K562 (cell line): ENCODE measurements around the gene B3GALT5. TPM values are rescaled to one million over a fixed set of nuclear protein-coding genes. Genes with fewer than 3 reads are reported as not detected.

Experiments used
- ATAC-seq: fragments of 200-7000 bp; cut with Tn5 transposase; 3 replicates; pipeline ENCODE4 v1.9.1; 2020; ENCODE audit warnings: moderate library complexity
- BruUV-seq: library from RNA; stranded (reverse); fragments of 400-500 nt; replicated peaks from 2 replicates; lab custom pipeline; 2021; lab: Mats Ljungman, UMichigan
- CTCF ChIA-PET: fragments of 300-600 bp; formaldehyde crosslinking; extraction: SDS; loops from one replicate; lab custom pipeline; 2021; ENCODE audit warnings: low intra/inter-chr PET ratio; lab: Yijun Ruan, JAX
- POLR2A ChIA-PET: fragments of 300-600, 350-650 bp; sonication (Branson Sonifier 250); formaldehyde crosslinking; extraction: SDS; loops from one replicate; lab custom pipeline; 2021; ENCODE audit warnings: antibody characterized with exemption, inconsistent platforms; lab: Yijun Ruan, JAX
- DNase-seq, 4 experiments: peaks; one replicate each; pipeline versions ENCODE4 v3.0.0 to v3.0.0-alpha.2; 2011 to 2018; ENCODE audit warnings: low spot score in 3 of 4, mixed read lengths in 3 of 4; ENCODE audit errors: extremely low read depth in 1 of 4
- FAIRE-seq: peaks from 2 replicates; lab custom pipeline; 2011; peaks lifted over from hg19 to GRCh38; lab: Jason Lieb, UNC
- H2AFZ ChIP-seq: 2 replicates; pipeline ENCODE4 v1.6.0; 2011; ENCODE audit warnings: low read depth, low read length, control low read depth, inconsistent platforms
- H3K27ac ChIP-seq: fragments of 200-600 bp; 3 replicates; pipeline ENCODE4 v1.8.0; 2011; ENCODE audit warnings: low read depth, mild to moderate bottlenecking, control low read depth, inconsistent platforms, low read length, moderate library complexity, mixed read lengths; ENCODE audit errors: extremely low read depth
- H3K27me3 ChIP-seq, 2 experiments: fragments of 300-600 bp in 1 of 2; 2 replicates in 1 of 2; 3 replicates in 1 of 2; pipeline versions ENCODE4 v1.6.0 to v1.8.0; 2011; ENCODE audit warnings: inconsistent platforms in 2 of 2, low read length in 2 of 2, mild to moderate bottlenecking in 1 of 2, mixed read lengths in 1 of 2, moderate library complexity in 1 of 2; ENCODE audit not compliant: control insufficient read depth in 2 of 2, insufficient read depth in 2 of 2
- H3K36me3 ChIP-seq: fragments of 300-600 bp; 3 replicates; pipeline ENCODE4 v1.8.0; 2011; ENCODE audit warnings: mild to moderate bottlenecking, low read length, inconsistent platforms; ENCODE audit not compliant: control insufficient read depth, insufficient read depth
- H3K4me1 ChIP-seq, 2 experiments: fragments of 200-600 bp in 1 of 2; replicated peaks in 1 of 2; 2 replicates in 1 of 2; 3 replicates in 1 of 2; pipeline versions ENCODE4 v1.5.1 to v1.8.0; 2011; ENCODE audit warnings: inconsistent platforms in 2 of 2, low read length in 2 of 2, mild to moderate bottlenecking in 1 of 2, mixed read lengths in 1 of 2, moderate library complexity in 1 of 2; ENCODE audit not compliant: control insufficient read depth in 2 of 2, insufficient read depth in 2 of 2
- H3K4me2 ChIP-seq: 2 replicates; pipeline ENCODE4 v1.6.1; 2011; ENCODE audit warnings: low read length, control low read depth, inconsistent platforms, mixed read lengths; ENCODE audit not compliant: insufficient read depth
- H3K4me3 ChIP-seq: fragments of 200-600 bp; sonication (generic), shearing (Covaris generic); 2 replicates; pipeline ENCODE4 v1.5.1; 2016; ENCODE audit warnings: control low read depth, inconsistent platforms
- H3K79me2 ChIP-seq: fragments of 200-600 bp; 3 replicates; pipeline ENCODE4 v1.8.0; 2011; ENCODE audit warnings: low read length, inconsistent platforms; ENCODE audit not compliant: control insufficient read depth, insufficient read depth
- H3K9ac ChIP-seq, 2 experiments: 2 replicates each; pipeline versions ENCODE4 v1.6.0 to v1.6.1; 2011; ENCODE audit warnings: low read depth in 2 of 2, low read length in 2 of 2, control low read depth in 1 of 2, inconsistent platforms in 1 of 2, mild to moderate bottlenecking in 1 of 2, mixed read lengths in 1 of 2; ENCODE audit not compliant: insufficient read depth in 1 of 2
- H3K9me1 ChIP-seq: one replicate; pipeline ENCODE4 v1.6.0; 2011; ENCODE audit warnings: inconsistent platforms, mild to moderate bottlenecking, low read length, moderate library complexity; ENCODE audit not compliant: control insufficient read depth, insufficient read depth
- H3K9me3 ChIP-seq: replicated peaks from 2 replicates; pipeline ENCODE4 v1.5.1; 2011; ENCODE audit warnings: low read depth, low read length, inconsistent platforms; ENCODE audit not compliant: control insufficient read depth, insufficient read depth
- H4K20me1 ChIP-seq: replicated peaks from 2 replicates; pipeline ENCODE4 v1.6.1; 2011; ENCODE audit warnings: low read length, inconsistent platforms, mixed read lengths; ENCODE audit not compliant: control insufficient read depth, insufficient read depth
- EP400 ChIP-seq: fragments of 450-650 bp; IDR thresholded peaks from 2 replicates; pipeline ENCODE4 v1.6.1; 2017; ENCODE audit warnings: antibody characterized with exemption, mild to moderate bottlenecking, moderate library complexity
- HMG20B ChIP-seq: fragments of 250-450 bp; sonication (Bioruptor Pico); IDR thresholded peaks from 2 replicates; pipeline ENCODE4 v1.5.0; 2021; ENCODE audit warnings: mild to moderate bottlenecking
- RBFOX2 ChIP-seq: fragments of 200-400 bp; formaldehyde crosslinking; IDR thresholded peaks from 2 replicates; pipeline ENCODE4 v1.6.1; 2017; ENCODE audit warnings: low read depth, mild to moderate bottlenecking, low read length, moderate library complexity
- RBM14 ChIP-seq: fragments of 200-400 bp; formaldehyde crosslinking; IDR thresholded peaks from 2 replicates; pipeline ENCODE4 v1.6.1; 2018; ENCODE audit warnings: low read depth, mild to moderate bottlenecking, low read length, moderate library complexity, borderline replicate concordance; ENCODE audit not compliant: insufficient read depth
- SMARCA5 ChIP-seq: fragments of 450-650 bp; IDR thresholded peaks from 2 replicates; pipeline ENCODE4 v1.6.1; 2016
- ZFP1 ChIP-seq: fragments of 450-650 bp; formaldehyde crosslinking; IDR thresholded peaks from 2 replicates; pipeline ENCODE4 v1.4.0; 2020; ENCODE audit warnings: mild to moderate bottlenecking, mixed read lengths
- ZNF551 ChIP-seq: fragments of 250-450 bp; sonication (Bioruptor Pico); IDR thresholded peaks from 2 replicates; pipeline ENCODE4 v1.5.0; 2021; ENCODE audit warnings: mild to moderate bottlenecking, moderate library complexity
- WGBS: fragments of 100-300 bp; shearing (Covaris generic); methylation state at CpG from one replicate; pipeline ENCODE4 v1.1.6; 2016; ENCODE audit warnings: low coverage, mixed read lengths; ENCODE audit not compliant: insufficient coverage; ENCODE audit errors: missing lambda C conversion rate; 5-methylcytosine and 5-hydroxymethylcytosine counted together
- in situ Hi-C: fragments of 300-500 bp; cut with MboI; formaldehyde crosslinking; loops from 4 replicates; pipeline ENCODE4 v1.15.0; 2018; ENCODE audit warnings: inconsistent platforms, mixed read lengths
- intact Hi-C: fragments of 100-400 bp; cut with micrococcal nuclease; formaldehyde crosslinking; loops from 2 replicates; pipeline ENCODE4 v1.14.2; 2022
- polyA plus RNA-seq, 8 experiments: library from polyadenylated mRNA; depleted of rRNA in 4 of 8; stranded (reverse) in 5 of 8; unstranded in 3 of 8; fragments of >200 nt; fragmentation: Nextera tagmentation in 2 of 8; fragmentation: Illumina TruSeq in 1 of 8; extraction: Ambion mirVana in 2 of 8; extraction: Trizol in 1 of 8; gene quantifications; 2 replicates each; pipeline versions ENCODE4 v1.2.1 to v1.2.3, GENCODE V29; 2011 to 2014; ENCODE audit warnings: inconsistent platforms in 1 of 8, missing spikeins in 1 of 8
- total RNA-seq, 7 experiments: library from RNA; depleted of rRNA in 6 of 7; stranded (reverse); fragments of >200 nt in 6 of 7; fragmentation: Illumina TruSeq in 2 of 7; extraction: Trizol in 2 of 7; gene quantifications; 2 replicates each; pipeline versions ENCODE4 v1.2.1 to v1.2.3, GENCODE V29; 2011 to 2021; ENCODE audit warnings: low replicate concordance in 1 of 7
- TF ChIP-seq, protein P1 (sequence below): fragments of 250-450 bp; sonication (Bioruptor Pico); IDR thresholded peaks from 2 replicates; pipeline ENCODE4 v1.4.0; 2020
- TF ChIP-seq, protein P2 (sequence below): sonication (generic); formaldehyde crosslinking; IDR thresholded peaks from 2 replicates; pipeline ENCODE4 v1.8.0; 2023; ENCODE audit warnings: mild to moderate bottlenecking, missing genetic modification reagents

B3GALT5 gene
- total and polyA plus RNA-seq, 9 of the 15 experiments (the other 6 are each of a cell fraction or from before 2014, with no cell fraction given), result 0.02 TPM; not detected in 8

DNA sequence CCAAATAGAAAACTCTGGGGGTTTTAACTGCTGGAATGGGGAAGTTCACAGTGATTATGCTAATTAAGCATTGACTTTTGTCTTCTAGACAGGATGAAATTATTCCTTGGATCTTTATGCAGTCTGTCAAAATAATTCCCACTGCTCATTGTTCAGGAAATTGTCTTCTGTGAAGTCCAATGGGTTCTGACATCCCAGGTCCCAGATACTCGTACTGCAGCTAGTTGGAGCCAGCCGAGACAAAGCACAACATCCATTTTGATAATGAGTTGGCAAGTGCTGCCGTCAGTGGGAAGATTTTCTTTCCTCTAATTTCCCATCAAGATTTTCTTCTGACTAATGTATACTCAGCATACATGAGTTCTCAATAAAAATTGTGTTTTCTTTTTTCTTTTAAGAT, 17.3 kb upstream of the B3GALT5 start:
- H3K9me3 ChIP-seq, result no peaks in the 10 kb centered on the region
- H3K9ac ChIP-seq, result no peak overlapping the region
- no TSS peak for BruUV-seq
- POLR2A ChIA-PET, result no interaction called here
- FAIRE-seq (no peak), ATAC-seq (no peak), DNase-seq (no peak)
- no peak overlapping the region for H3K27ac ChIP-seq
- in situ Hi-C loops (no loop called here), intact Hi-C loops (no loop called here)
- H3K4me1 ChIP-seq, result no peaks in the 10 kb centered on the region
- no peak overlapping the region for H2AFZ ChIP-seq
- CTCF ChIA-PET, result no interaction called here
- no peak for TF ChIP-seq ZNF551 (CRISPR knock-in tag)
- TF ChIP-seq RBM14, result no peak
- TF ChIP-seq RBFOX2, result no peak
- TF ChIP-seq, protein P1, sequence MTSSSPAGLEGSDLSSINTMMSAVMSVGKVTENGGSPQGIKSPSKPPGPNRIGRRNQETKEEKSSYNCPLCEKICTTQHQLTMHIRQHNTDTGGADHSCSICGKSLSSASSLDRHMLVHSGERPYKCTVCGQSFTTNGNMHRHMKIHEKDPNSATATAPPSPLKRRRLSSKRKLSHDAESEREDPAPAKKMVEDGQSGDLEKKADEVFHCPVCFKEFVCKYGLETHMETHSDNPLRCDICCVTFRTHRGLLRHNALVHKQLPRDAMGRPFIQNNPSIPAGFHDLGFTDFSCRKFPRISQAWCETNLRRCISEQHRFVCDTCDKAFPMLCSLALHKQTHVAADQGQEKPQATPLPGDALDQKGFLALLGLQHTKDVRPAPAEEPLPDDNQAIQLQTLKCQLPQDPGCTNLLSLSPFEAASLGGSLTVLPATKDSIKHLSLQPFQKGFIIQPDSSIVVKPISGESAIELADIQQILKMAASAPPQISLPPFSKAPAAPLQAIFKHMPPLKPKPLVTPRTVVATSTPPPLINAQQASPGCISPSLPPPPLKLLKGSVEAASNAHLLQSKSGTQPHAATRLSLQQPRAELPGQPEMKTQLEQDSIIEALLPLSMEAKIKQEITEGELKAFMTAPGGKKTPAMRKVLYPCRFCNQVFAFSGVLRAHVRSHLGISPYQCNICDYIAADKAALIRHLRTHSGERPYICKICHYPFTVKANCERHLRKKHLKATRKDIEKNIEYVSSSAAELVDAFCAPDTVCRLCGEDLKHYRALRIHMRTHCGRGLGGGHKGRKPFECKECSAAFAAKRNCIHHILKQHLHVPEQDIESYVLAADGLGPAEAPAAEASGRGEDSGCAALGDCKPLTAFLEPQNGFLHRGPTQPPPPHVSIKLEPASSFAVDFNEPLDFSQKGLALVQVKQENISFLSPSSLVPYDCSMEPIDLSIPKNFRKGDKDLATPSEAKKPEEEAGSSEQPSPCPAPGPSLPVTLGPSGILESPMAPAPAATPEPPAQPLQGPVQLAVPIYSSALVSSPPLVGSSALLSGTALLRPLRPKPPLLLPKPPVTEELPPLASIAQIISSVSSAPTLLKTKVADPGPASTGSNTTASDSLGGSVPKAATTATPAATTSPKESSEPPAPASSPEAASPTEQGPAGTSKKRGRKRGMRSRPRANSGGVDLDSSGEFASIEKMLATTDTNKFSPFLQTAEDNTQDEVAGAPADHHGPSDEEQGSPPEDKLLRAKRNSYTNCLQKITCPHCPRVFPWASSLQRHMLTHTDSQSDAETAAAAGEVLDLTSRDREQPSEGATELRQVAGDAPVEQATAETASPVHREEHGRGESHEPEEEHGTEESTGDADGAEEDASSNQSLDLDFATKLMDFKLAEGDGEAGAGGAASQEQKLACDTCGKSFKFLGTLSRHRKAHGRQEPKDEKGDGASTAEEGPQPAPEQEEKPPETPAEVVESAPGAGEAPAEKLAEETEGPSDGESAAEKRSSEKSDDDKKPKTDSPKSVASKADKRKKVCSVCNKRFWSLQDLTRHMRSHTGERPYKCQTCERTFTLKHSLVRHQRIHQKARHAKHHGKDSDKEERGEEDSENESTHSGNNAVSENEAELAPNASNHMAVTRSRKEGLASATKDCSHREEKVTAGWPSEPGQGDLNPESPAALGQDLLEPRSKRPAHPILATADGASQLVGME (CRISPR knock-in tag), result no peak
- TF ChIP-seq ZFP1 (CRISPR knock-in tag), result no peak
- TF ChIP-seq, protein P2, sequence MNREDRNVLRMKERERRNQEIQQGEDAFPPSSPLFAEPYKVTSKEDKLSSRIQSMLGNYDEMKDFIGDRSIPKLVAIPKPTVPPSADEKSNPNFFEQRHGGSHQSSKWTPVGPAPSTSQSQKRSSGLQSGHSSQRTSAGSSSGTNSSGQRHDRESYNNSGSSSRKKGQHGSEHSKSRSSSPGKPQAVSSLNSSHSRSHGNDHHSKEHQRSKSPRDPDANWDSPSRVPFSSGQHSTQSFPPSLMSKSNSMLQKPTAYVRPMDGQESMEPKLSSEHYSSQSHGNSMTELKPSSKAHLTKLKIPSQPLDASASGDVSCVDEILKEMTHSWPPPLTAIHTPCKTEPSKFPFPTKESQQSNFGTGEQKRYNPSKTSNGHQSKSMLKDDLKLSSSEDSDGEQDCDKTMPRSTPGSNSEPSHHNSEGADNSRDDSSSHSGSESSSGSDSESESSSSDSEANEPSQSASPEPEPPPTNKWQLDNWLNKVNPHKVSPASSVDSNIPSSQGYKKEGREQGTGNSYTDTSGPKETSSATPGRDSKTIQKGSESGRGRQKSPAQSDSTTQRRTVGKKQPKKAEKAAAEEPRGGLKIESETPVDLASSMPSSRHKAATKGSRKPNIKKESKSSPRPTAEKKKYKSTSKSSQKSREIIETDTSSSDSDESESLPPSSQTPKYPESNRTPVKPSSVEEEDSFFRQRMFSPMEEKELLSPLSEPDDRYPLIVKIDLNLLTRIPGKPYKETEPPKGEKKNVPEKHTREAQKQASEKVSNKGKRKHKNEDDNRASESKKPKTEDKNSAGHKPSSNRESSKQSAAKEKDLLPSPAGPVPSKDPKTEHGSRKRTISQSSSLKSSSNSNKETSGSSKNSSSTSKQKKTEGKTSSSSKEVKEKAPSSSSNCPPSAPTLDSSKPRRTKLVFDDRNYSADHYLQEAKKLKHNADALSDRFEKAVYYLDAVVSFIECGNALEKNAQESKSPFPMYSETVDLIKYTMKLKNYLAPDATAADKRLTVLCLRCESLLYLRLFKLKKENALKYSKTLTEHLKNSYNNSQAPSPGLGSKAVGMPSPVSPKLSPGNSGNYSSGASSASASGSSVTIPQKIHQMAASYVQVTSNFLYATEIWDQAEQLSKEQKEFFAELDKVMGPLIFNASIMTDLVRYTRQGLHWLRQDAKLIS, result no peak
- TF ChIP-seq SMARCA5, result no peak
- no peak for TF ChIP-seq HMG20B (CRISPR knock-in tag)
- no peak for TF ChIP-seq EP400
- no peaks in the 10 kb centered on the region for H3K36me3 ChIP-seq
- no peaks in the 10 kb centered on the region for H3K79me2 ChIP-seq
- 0 out of 2 replicates have a peak, but pooled peaks cover 2% of the 10 kb centered on the region for H4K20me1 ChIP-seq
- H3K9me1 ChIP-seq, result no peaks in the 10 kb centered on the region
- peaks cover 12 to 14% of the 10 kb centered on the region in 2 experiments; a peak in 2 of 5 replicates for H3K27me3 ChIP-seq
- WGBS, result 2% methylated on average over 3 of the region's 3 CpGs
- H3K4me2 ChIP-seq, result no peak overlapping the region
- no peak overlapping the region for H3K4me3 ChIP-seq
